Thoracic aorta (tissue), 2 donors: ENCODE data around the gene LRRTM4. TPM values are rescaled to one million over a fixed set of nuclear protein-coding genes. Genes with fewer than 3 reads are reported as not detected.
"Not testable (repeated sequence)": the region's sequence is repeated elsewhere in the genome, so short reads cannot be mapped to it uniquely, and the experiment has no call there.

ENCODE experiments used
- ATAC-seq: fragments of 150-250 bp; one replicate; pipeline ENCODE4 v1.8.0; 2017; ENCODE audit warnings: low read depth; ENCODE audit not compliant: insufficient number of reproducible peaks, low FRiP score
- DNase-seq: peaks from one replicate; pipeline ENCODE4 v3.0.0-alpha.2; 2020; ENCODE audit warnings: low spot score
- H3K27ac ChIP-seq, 2 donors: fragments of 200-600 bp; sonication (generic); 1 replicate in 1 of 2; 2 replicates in 1 of 2; pipeline ENCODE4 v1.5.1; 2016; ENCODE audit warnings: mild to moderate bottlenecking in 2 of 2, moderate library complexity in 2 of 2
- H3K27me3 ChIP-seq: fragments of 200-600 bp; sonication (generic); replicated peaks from 2 replicates; pipeline ENCODE4 v1.6.0; 2016; ENCODE audit warnings: mild to moderate bottlenecking; ENCODE audit not compliant: insufficient read depth
- H3K36me3 ChIP-seq: fragments of 200-600 bp; sonication (generic); one replicate; pipeline ENCODE4 v1.5.1; 2016
- H3K4me1 ChIP-seq, 2 donors: fragments of 200-600 bp; sonication (generic); 1 replicate in 1 of 2; 2 replicates in 1 of 2; pipeline versions ENCODE4 v1.5.1 to v1.6.0; 2016; ENCODE audit warnings: low read depth in 2 of 2, mild to moderate bottlenecking in 1 of 2; ENCODE audit not compliant: control insufficient read depth in 1 of 2
- H3K4me3 ChIP-seq: fragments of 200-600 bp; sonication (generic); 2 replicates; pipeline ENCODE4 v1.5.1; 2016; ENCODE audit warnings: mild to moderate bottlenecking
- H3K9me3 ChIP-seq: fragments of 200-600 bp; sonication (generic); 2 replicates; pipeline ENCODE4 v1.5.1; 2016
- CTCF ChIP-seq: fragments of 200-600 bp; sonication (generic); IDR thresholded peaks from one replicate; pipeline ENCODE4 v1.5.1; 2019; ENCODE audit warnings: antibody characterized with exemption
- total RNA-seq, 2 donors: library from RNA; depleted of rRNA; stranded (reverse); fragments of >200 nt; gene quantifications; one replicate each; pipeline versions ENCODE4 v1.1.0 to v1.2.3, GENCODE V29; 2016

The LRRTM4 gene
- total RNA-seq, 2 donors from 2014 or later = not detected

GRCh38 chr2:77046339-77046738 is 475.8 kb downstream of the LRRTM4 start:
- DNase-seq (no peak), ATAC-seq (no peak)
- no peak for TF ChIP-seq CTCF
- H3K36me3 ChIP-seq = no peaks in the 10 kb centered on the region
- no peaks in the 10 kb centered on the region for H3K27me3 ChIP-seq
- no peaks in the 10 kb centered on the region for H3K9me3 ChIP-seq
- no peak overlapping the region for H3K4me3 ChIP-seq
- H3K4me1 ChIP-seq = no peaks in the 10 kb centered on the region
- no peak overlapping the region for H3K27ac ChIP-seq

GRCh38 chr2:77045456-77045855 is 476.7 kb downstream of the LRRTM4 start:
- H3K27me3 ChIP-seq, H3K4me1 ChIP-seq, H3K4me3 ChIP-seq, H3K36me3 ChIP-seq, ATAC-seq, H3K27ac ChIP-seq, DNase-seq, H3K9me3 ChIP-seq: not testable (repeated sequence)

GRCh38 chr2:77034445-77034844 is 487.7 kb downstream of the LRRTM4 start:
- H3K36me3 ChIP-seq = no peaks in the 10 kb centered on the region
- no peak for ATAC-seq
- no peak for DNase-seq
- no peak overlapping the region for H3K27ac ChIP-seq
- no peak for TF ChIP-seq CTCF
- H3K4me1 ChIP-seq = no peaks in the 10 kb centered on the region
- H3K9me3 ChIP-seq = no peaks in the 10 kb centered on the region
- H3K4me3 ChIP-seq = no peak overlapping the region
- no peaks in the 10 kb centered on the region for H3K27me3 ChIP-seq

- not testable (repeated sequence) for H3K4me1 ChIP-seq, DNase-seq, ATAC-seq, H3K27ac ChIP-seq, H3K9me3 ChIP-seq, H3K27me3 ChIP-seq, H3K36me3 ChIP-seq, H3K4me3 ChIP-seq
Observed at GRCh38 chr2:77029237-77029636, 492.9 kb downstream of the LRRTM4 start.

GRCh38 chr2:77028032-77028600 is 494.1 kb downstream of the LRRTM4 start:
- Histone ChIP-seq H3K27ac (no peak overlapping the region), H3K4me1 (no peaks in the 10 kb centered on the region), H3K9me3 (no peaks in the 10 kb centered on the region), H3K36me3 (no peaks in the 10 kb centered on the region), H3K27me3 (no peaks in the 10 kb centered on the region), H3K4me3 (no peak overlapping the region)
- DNase-seq = no peak
- no peak for TF ChIP-seq CTCF
- ATAC-seq = no peak

GRCh38 chr2:77025714-77026113 is 496.5 kb downstream of the LRRTM4 start:
- no peak for TF ChIP-seq CTCF
- no peaks in the 10 kb centered on the region for H3K27me3 ChIP-seq
- ATAC-seq (no peak), DNase-seq (no peak)
- H3K27ac ChIP-seq = no peak overlapping the region
- H3K4me3 ChIP-seq = no peak overlapping the region
- no peaks in the 10 kb centered on the region for H3K4me1 ChIP-seq
- no peaks in the 10 kb centered on the region for H3K9me3 ChIP-seq
- no peaks in the 10 kb centered on the region for H3K36me3 ChIP-seq
